ENCODE measurements around the gene NTRK2. TPM values are rescaled to one million over a fixed set of nuclear protein-coding genes. Genes with fewer than 3 reads are reported as not detected.

NTRK2 gene
- total and polyA plus RNA-seq, 2 experiments from 2014 or later: 0.03 TPM; not detected in 1

DNA sequence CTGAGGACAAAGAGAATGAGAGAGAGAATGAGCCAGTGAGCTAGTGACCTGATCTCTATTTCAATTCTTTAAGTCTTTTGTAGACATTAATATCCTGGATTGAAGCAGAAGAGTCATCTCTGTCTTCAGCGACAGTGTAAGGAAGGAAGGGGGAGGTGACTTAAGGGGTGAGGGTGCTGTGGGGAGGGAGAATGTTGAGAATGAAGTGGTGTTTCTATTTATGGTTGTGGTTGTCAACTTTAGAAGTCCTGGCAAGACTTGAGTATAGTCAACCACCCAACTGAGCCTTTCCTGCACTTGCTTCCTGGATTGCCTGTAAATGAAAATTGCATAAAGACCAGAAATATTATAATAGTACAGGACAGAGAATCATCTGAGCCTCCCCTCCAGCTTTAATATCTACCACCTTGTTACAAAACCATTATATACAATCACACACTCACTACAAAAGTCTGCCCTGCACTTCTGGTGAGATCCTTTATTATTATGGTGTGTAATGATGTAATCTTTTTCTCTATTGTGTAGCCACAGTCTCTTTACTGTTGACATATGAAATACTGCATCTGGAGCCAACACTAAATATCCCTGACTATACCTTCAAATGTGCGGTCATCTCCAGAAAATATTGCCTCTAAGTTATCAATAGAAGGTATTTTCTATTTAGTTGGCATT is 91.7 kb downstream of the NTRK2 start (continued):
- TF ChIP-seq, protein P1, sequence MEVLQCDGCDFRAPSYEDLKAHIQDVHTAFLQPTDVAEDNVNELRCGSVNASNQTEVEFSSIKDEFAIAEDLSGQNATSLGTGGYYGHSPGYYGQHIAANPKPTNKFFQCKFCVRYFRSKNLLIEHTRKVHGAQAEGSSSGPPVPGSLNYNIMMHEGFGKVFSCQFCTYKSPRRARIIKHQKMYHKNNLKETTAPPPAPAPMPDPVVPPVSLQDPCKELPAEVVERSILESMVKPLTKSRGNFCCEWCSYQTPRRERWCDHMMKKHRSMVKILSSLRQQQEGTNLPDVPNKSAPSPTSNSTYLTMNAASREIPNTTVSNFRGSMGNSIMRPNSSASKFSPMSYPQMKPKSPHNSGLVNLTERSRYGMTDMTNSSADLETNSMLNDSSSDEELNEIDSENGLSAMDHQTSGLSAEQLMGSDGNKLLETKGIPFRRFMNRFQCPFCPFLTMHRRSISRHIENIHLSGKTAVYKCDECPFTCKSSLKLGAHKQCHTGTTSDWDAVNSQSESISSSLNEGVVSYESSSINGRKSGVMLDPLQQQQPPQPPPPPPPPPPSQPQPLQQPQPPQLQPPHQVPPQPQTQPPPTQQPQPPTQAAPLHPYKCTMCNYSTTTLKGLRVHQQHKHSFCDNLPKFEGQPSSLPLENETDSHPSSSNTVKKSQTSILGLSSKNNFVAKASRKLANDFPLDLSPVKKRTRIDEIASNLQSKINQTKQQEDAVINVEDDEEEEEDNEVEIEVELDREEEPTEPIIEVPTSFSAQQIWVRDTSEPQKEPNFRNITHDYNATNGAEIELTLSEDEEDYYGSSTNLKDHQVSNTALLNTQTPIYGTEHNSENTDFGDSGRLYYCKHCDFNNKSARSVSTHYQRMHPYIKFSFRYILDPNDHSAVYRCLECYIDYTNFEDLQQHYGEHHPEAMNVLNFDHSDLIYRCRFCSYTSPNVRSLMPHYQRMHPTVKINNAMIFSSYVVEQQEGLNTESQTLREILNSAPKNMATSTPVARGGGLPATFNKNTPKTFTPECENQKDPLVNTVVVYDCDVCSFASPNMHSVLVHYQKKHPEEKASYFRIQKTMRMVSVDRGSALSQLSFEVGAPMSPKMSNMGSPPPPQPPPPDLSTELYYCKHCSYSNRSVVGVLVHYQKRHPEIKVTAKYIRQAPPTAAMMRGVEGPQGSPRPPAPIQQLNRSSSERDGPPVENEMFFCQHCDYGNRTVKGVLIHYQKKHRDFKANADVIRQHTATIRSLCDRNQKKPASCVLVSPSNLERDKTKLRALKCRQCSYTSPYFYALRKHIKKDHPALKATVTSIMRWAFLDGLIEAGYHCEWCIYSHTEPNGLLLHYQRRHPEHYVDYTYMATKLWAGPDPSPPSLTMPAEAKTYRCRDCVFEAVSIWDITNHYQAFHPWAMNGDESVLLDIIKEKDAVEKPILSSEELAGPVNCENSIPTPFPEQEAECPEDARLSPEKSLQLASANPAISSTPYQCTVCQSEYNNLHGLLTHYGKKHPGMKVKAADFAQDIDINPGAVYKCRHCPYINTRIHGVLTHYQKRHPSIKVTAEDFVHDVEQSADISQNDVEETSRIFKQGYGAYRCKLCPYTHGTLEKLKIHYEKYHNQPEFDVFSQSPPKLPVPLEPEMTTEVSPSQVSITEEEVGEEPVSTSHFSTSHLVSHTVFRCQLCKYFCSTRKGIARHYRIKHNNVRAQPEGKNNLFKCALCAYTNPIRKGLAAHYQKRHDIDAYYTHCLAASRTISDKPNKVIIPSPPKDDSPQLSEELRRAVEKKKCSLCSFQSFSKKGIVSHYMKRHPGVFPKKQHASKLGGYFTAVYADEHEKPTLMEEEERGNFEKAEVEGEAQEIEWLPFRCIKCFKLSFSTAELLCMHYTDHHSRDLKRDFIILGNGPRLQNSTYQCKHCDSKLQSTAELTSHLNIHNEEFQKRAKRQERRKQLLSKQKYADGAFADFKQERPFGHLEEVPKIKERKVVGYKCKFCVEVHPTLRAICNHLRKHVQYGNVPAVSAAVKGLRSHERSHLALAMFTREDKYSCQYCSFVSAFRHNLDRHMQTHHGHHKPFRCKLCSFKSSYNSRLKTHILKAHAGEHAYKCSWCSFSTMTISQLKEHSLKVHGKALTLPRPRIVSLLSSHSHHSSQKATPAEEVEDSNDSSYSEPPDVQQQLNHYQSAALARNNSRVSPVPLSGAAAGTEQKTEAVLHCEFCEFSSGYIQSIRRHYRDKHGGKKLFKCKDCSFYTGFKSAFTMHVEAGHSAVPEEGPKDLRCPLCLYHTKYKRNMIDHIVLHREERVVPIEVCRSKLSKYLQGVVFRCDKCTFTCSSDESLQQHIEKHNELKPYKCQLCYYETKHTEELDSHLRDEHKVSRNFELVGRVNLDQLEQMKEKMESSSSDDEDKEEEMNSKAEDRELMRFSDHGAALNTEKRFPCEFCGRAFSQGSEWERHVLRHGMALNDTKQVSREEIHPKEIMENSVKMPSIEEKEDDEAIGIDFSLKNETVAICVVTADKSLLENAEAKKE (CRISPR knock-in tag; IDR thresholded peaks at IDR 0.05): no peak
- no peak for TF ChIP-seq POLR2AphosphoS5 (IDR thresholded peaks at IDR 0.05; ENCODE audit: low read depth)
- TF ChIP-seq, protein P2, sequence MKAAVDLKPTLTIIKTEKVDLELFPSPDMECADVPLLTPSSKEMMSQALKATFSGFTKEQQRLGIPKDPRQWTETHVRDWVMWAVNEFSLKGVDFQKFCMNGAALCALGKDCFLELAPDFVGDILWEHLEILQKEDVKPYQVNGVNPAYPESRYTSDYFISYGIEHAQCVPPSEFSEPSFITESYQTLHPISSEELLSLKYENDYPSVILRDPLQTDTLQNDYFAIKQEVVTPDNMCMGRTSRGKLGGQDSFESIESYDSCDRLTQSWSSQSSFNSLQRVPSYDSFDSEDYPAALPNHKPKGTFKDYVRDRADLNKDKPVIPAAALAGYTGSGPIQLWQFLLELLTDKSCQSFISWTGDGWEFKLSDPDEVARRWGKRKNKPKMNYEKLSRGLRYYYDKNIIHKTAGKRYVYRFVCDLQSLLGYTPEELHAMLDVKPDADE (IDR thresholded peaks at IDR 0.05): no peak
- no peak for TF ChIP-seq ZNF114 (CRISPR knock-in tag; IDR thresholded peaks at IDR 0.05)
- TF ChIP-seq ZNF331 (CRISPR knock-in tag; IDR thresholded peaks at IDR 0.05; ENCODE audit: low read depth): no peak
- TF ChIP-seq, protein P3, sequence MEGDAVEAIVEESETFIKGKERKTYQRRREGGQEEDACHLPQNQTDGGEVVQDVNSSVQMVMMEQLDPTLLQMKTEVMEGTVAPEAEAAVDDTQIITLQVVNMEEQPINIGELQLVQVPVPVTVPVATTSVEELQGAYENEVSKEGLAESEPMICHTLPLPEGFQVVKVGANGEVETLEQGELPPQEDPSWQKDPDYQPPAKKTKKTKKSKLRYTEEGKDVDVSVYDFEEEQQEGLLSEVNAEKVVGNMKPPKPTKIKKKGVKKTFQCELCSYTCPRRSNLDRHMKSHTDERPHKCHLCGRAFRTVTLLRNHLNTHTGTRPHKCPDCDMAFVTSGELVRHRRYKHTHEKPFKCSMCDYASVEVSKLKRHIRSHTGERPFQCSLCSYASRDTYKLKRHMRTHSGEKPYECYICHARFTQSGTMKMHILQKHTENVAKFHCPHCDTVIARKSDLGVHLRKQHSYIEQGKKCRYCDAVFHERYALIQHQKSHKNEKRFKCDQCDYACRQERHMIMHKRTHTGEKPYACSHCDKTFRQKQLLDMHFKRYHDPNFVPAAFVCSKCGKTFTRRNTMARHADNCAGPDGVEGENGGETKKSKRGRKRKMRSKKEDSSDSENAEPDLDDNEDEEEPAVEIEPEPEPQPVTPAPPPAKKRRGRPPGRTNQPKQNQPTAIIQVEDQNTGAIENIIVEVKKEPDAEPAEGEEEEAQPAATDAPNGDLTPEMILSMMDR (conservative IDR thresholded peaks at IDR 0.05; ENCODE audit: low read depth in 2 of 2): no peak
- no peak for TF ChIP-seq EZH2phosphoT487 (IDR thresholded peaks at IDR 0.05; ENCODE audit: unreplicated experiment)

All from GM23338 (cell line).